ENCODE measurements around the gene BMERB1. TPM values are rescaled to one million over a fixed set of nuclear protein-coding genes. Genes with fewer than 3 reads are reported as not detected.

The BMERB1 gene
- total RNA-seq, 1 donor from 2014 or later, result 16.1 TPM

DNA sequence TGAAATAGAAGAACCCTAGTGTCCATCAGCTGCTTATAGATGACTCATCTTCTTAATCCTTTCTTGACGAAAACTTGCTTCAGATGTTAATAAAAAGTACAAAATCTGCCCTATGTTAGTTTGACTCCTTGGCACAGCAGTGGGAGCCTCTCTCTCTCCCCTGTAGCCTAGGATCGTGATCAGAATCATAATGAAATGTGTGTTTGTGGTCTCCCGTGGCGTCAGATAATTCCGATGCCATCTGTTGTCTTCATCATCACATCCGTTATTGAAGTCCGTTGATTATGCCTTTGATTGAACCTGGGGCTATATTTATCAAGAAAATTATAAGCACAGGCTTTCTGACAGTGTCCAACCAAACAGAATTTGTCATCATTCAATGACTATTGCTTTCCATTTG lies 102.5 kb downstream of the BMERB1 start:
- H3K27me3 ChIP-seq (ENCODE audit: low read depth), result no peaks in the 10 kb centered on the region
- intact Hi-C loops (cut with DNase I), result no loop called here
- H3K4me3 ChIP-seq, result no peak overlapping the region
- no peak for ATAC-seq
- H3K4me1 ChIP-seq, result no peaks in the 10 kb centered on the region
- DNase-seq, result no peak
- TF ChIP-seq, protein P1, sequence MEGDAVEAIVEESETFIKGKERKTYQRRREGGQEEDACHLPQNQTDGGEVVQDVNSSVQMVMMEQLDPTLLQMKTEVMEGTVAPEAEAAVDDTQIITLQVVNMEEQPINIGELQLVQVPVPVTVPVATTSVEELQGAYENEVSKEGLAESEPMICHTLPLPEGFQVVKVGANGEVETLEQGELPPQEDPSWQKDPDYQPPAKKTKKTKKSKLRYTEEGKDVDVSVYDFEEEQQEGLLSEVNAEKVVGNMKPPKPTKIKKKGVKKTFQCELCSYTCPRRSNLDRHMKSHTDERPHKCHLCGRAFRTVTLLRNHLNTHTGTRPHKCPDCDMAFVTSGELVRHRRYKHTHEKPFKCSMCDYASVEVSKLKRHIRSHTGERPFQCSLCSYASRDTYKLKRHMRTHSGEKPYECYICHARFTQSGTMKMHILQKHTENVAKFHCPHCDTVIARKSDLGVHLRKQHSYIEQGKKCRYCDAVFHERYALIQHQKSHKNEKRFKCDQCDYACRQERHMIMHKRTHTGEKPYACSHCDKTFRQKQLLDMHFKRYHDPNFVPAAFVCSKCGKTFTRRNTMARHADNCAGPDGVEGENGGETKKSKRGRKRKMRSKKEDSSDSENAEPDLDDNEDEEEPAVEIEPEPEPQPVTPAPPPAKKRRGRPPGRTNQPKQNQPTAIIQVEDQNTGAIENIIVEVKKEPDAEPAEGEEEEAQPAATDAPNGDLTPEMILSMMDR (IDR thresholded peaks at IDR 0.05), result no peak
- no peaks in the 10 kb centered on the region for H3K36me3 ChIP-seq
- no peak overlapping the region for H3K27ac ChIP-seq
- no peaks in the 10 kb centered on the region for H3K9me3 ChIP-seq

DNA sequence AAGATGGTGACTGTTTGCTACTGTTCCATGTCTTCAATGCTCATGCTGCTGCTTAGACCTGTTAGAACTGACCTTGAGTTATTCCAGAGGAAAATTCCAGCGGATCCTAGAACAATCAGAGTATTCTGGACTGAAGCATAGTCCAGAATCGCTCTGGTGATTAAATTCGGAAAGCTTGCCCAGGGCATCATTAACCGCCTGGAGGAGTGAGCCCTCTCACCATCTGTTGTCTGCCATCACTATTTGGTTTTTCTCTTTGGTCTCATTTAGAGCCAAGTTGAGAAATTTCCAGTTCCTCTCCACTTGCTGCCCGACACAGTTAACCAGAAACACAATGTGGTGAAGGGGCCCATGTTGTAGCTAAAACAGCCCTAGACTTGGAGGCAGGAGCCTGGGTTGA lies 104.1 kb downstream of the BMERB1 start:
- TF ChIP-seq, protein P1 (IDR thresholded peaks at IDR 0.05), result no peak
- no peaks in the 10 kb centered on the region for H3K36me3 ChIP-seq
- ATAC-seq (no peak), DNase-seq (no peak)
- H3K4me1 ChIP-seq, result no peaks in the 10 kb centered on the region
- intact Hi-C loops (cut with DNase I), result no loop called here
- no peaks in the 10 kb centered on the region for H3K27me3 ChIP-seq (ENCODE audit: low read depth)
- H3K4me3 ChIP-seq, result no peak overlapping the region
- no peak overlapping the region for H3K27ac ChIP-seq
- peaks cover 8% of the 10 kb centered on the region for H3K9me3 ChIP-seq

DNA sequence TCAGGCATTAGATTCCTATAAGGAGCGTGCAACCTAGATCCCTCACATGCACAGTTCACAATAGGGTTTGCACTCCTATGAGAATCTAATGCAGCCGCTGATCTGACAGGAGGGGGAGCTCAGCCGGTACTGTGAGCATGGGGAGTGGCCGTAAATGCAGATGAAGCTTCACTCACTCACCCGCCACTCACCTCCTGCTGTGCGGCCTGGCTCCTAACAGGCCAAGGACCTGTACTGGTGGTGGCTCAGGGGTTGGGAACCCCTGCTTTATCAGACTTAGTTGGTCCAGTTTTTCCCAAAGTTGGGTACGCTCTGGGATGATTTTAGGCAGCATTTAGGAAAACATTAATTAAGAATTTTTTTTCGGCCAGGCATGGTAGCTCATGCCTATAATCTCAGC lies 104.8 kb downstream of the BMERB1 start:
- intact Hi-C loops (cut with DNase I), result no loop called here
- H3K36me3 ChIP-seq, result no peaks in the 10 kb centered on the region
- H3K27me3 ChIP-seq (ENCODE audit: low read depth), result no peaks in the 10 kb centered on the region
- H3K4me3 ChIP-seq, result no peak overlapping the region
- no peaks in the 10 kb centered on the region for H3K4me1 ChIP-seq
- H3K9me3 ChIP-seq, result peaks cover 8% of the 10 kb centered on the region
- ATAC-seq (no peak), DNase-seq (no peak)
- TF ChIP-seq, protein P1 (IDR thresholded peaks at IDR 0.05), result no peak
- H3K27ac ChIP-seq, result no peak overlapping the region

- no peaks in the 10 kb centered on the region for H3K4me1 ChIP-seq
- DNase-seq, result no peak
- intact Hi-C loops (cut with DNase I), result no loop called here
- no peaks in the 10 kb centered on the region for H3K27me3 ChIP-seq (ENCODE audit: low read depth)
- ATAC-seq, result no peak
- H3K27ac ChIP-seq, result no peak overlapping the region
- TF ChIP-seq, protein P1 (IDR thresholded peaks at IDR 0.05), result no peak
- H3K4me3 ChIP-seq, result no peak overlapping the region
- no peaks in the 10 kb centered on the region for H3K36me3 ChIP-seq
- H3K9me3 ChIP-seq, result peaks cover 8% of the 10 kb centered on the region
Measured at GRCh38 chr16:15542261-15542660, 107.9 kb downstream of the BMERB1 start.

- DNase-seq (no peak), ATAC-seq (no peak)
- Histone ChIP-seq H3K27ac (no peak overlapping the region), H3K36me3 (no peaks in the 10 kb centered on the region), H3K4me3 (no peak overlapping the region), H3K4me1 (no peaks in the 10 kb centered on the region), H3K27me3 (ENCODE audit: low read depth) (no peaks in the 10 kb centered on the region), H3K9me3 (peaks cover 8% of the 10 kb centered on the region)
- TF ChIP-seq, protein P1 (IDR thresholded peaks at IDR 0.05), result no peak
- intact Hi-C loops (cut with DNase I), result no loop called here
Measured at GRCh38 chr16:15542734-15543347, 108.5 kb downstream of the BMERB1 start.

All from lower lobe of right lung (tissue), 2 donors.